NCI-H2107 treated with DMSO at 0.1 percent for 48 hours (cell line): ENCODE results near the gene FHOD1.

ENCODE experiments used
- DNase-seq: peaks from one replicate; lab custom pipeline; 2025; ENCODE audit not compliant: unreplicated experiment; lab: John Stamatoyannopoulos, UW

The FHOD1 gene

DNA sequence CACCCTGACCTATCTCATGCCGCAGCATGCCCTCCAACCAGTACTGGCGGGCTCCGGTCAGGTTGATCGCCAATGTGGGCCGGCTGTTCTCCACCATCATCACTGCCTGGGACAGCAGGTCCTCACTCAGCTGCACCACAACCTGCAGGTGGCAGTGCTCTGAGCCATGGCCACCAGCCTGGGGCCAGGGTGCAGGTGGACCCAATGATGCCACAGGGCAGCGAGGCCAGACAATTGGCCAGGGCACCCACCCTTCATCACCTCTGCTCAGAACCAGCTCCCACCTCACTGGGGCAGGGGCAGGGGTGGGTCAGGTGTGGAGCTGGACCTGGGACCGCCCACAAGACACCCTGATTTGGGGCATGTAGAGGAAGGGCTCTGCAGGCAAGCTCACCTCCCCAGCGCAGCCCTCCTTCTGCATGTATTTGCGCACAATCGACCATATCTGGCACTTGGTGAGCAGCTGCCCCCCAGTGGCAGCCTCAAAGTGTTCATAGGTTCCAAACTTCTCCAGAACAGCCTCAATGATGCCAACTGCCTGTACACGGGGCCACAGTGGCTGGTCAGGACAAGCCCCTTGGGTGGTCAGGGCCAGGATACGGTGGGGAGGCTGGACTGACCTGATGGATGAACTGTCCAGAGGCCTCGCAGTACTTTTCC, 67.7 kb downstream of the FHOD1 start:
- DNase-seq: no peak
